Daoy (cell line): ENCODE data around the gene TMEM147. TPM values are rescaled to one million over a fixed set of nuclear protein-coding genes. Genes with fewer than 3 reads are reported as not detected.

ENCODE experiments used
- DNase-seq: peaks from one replicate; pipeline ENCODE4 v3.0.0-alpha.2; 2015; ENCODE audit warnings: low read depth
- total RNA-seq: library from RNA; depleted of rRNA; stranded (reverse); fragments of >200 nt; shearing (Covaris generic); gene quantifications from 2 replicates; pipeline ENCODE4 v1.2.3, GENCODE V29; 2014; rRNA removed

TMEM147 gene, protein sequence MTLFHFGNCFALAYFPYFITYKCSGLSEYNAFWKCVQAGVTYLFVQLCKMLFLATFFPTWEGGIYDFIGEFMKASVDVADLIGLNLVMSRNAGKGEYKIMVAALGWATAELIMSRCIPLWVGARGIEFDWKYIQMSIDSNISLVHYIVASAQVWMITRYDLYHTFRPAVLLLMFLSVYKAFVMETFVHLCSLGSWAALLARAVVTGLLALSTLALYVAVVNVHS
- 113 and 114 TPM in 2 replicates for total RNA-seq

DNA sequence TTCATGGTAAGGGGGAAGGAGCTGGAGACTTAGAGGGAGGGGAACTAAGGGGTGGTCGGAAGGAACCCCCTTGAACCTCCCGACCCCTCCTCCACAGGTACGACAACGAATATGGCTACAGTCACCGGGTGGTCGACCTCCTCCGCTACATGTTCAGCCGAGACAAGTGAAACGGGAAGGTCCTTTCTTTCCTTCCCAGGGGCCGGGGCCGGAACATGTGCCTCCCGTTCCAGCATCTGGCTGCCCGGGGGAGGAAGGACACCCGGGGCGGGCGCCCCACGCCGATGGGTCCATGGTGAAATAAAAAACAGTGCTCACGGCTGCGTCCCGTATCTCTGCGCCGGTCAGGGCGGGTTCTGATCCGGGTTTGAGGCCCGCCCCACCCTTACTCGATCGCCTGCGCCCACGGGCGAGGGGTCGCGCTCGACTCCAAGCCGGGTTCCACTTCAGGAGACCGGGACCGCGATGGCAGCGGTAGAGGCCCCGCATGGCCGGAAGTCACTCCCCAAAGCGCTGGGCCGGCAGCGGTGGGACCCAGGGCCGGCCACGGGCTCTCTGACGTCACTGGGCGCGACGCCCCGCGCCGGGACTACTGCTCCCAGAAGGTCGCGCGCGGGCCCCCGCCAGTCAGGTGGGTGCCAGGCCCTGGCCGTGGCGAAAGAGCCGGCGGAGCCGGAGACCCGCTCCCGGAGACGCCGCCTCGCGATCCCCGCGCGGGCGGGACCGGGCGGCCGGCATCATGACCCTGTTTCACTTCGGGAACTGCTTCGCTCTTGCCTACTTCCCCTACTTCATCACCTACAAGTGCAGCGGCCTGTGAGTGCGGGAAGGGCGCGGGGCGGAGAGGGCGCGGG lies at the start of gene TMEM147:
TMEM147 (plus strand) TSS at position 626 of the 854 bp plus-strand sequence; CDS start at position 740, 114 bp downstream.
- DNase-seq = peak; percentile 95

- no peak for DNase-seq
These were observed 48.0 kb upstream of the TMEM147 start for GRCh38 chr19:35497406-35497805.

- no peak for DNase-seq
These were observed 47.2 kb upstream of the TMEM147 start for GRCh38 chr19:35498220-35498619.

- no peak for DNase-seq
These were observed 46.4 kb upstream of the TMEM147 start for GRCh38 chr19:35498984-35499527.

DNA sequence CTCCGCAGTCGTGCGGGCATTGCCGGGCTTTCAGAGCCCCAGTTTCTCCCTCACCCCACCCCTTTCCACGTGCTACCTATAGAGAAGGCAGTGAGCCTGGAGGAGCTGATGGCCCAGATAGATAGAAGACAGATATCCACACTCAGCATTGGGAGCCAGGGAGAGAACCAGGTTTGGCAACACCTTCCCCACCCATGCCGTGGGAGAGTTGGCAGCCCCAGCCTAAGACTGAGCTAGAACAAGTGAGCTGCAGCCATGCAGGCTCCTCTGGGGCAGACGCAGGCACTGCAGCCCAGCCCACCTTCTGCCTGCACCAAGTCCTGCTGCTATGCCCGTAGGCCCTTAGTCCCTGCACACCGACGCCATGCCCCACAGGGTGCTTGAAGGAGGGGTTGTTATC lies 44.8 kb upstream of the TMEM147 start:
- no peak for DNase-seq

DNA sequence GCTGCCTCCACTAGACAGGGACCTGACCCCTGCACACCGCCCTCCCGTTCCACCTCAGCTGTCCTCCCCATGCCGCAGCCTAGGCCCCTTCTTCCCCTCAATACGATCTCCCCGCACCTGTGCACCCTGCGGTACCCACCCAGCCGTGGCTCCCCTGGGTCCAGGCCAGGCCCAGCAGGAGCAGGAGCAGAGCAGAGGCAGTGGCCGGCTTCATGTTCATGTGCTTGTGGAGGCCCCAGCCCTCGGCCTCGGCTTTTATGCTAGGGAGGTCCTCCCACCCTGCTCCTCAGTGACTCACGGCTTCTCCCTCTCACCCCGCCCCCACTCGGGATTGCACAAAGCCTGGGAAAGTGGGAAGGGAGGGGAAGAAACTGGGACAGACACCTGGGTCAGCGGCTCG lies 43.7 kb upstream of the TMEM147 start:
- peak; percentile 68 for DNase-seq

GRCh38 chr19:35502751-35503150 lies 42.7 kb upstream of the TMEM147 start:
- no peak for DNase-seq

DNA sequence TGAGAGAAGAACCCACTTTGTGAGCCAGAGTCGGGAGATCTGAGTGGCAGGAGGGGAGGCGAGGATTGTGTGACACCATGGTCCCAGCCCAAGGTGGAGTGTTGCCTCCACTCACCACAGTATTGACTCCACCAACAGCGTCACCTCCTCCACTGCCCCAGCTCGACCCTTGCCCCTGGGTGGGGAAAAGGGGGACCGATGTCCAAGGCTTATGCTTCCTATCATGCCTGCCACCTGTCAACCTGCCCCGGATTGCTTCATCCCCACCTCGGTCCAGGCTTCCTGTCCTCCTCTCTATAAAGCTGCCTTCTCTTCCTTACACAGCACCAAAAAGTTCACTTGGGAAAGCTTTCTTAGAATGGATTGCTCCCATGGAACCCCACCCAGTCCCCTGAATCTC lies 39.4 kb upstream of the TMEM147 start:
- DNase-seq = no peak

- no peak for DNase-seq
These were observed 37.9 kb upstream of the TMEM147 start for GRCh38 chr19:35507561-35507960.

- DNase-seq = no peak
These were observed 37.3 kb upstream of the TMEM147 start for GRCh38 chr19:35508129-35508528.

- DNase-seq = peak; percentile 78
These were observed 36.3 kb upstream of the TMEM147 start for GRCh38 chr19:35509018-35509652.

DNA sequence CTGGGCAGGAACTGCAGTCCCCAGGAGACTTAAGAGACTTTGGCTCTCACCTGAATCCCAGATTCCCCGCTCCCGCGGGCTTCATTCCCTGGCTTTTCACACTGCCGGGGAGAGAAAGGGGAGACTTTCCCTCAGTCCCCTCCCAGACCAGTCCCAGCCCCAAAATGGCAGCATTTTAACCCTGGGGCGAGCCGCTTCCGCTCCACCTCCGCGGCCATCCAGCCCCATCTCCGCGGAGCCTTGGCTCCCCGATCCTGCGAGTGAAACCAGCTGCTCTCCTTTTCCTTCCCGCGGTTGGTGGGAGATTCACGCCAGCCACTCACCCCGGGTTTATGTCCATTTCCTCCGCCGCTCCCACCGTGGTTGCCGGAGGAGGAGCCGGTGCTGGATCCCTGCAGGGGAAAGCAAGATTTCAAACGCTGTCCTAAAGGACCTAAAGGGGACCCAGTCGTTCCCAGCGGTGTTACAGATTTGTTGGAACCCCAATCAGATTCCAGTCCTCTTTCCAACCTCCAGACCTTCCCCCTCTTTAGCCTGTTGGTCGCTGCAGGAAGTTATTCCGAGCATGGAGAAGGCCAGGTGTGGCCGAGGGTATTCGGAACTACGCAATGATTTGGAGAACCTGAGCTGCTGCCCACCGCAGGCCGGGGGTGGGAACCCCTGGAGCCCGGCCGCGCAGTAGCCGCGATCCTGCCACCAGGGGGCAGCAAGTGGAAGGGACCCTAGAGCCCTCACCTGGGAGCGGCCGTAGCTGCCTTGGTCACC lies 35.4 kb upstream of the TMEM147 start:
- DNase-seq = peak; percentile 86

- no peak for DNase-seq
These were observed 34.8 kb upstream of the TMEM147 start for GRCh38 chr19:35510626-35510964.

GRCh38 chr19:35511337-35511736 lies 34.1 kb upstream of the TMEM147 start:
- DNase-seq = no peak

GRCh38 chr19:35512831-35513627 lies 32.4 kb upstream of the TMEM147 start:
- DNase-seq = no peak

DNA sequence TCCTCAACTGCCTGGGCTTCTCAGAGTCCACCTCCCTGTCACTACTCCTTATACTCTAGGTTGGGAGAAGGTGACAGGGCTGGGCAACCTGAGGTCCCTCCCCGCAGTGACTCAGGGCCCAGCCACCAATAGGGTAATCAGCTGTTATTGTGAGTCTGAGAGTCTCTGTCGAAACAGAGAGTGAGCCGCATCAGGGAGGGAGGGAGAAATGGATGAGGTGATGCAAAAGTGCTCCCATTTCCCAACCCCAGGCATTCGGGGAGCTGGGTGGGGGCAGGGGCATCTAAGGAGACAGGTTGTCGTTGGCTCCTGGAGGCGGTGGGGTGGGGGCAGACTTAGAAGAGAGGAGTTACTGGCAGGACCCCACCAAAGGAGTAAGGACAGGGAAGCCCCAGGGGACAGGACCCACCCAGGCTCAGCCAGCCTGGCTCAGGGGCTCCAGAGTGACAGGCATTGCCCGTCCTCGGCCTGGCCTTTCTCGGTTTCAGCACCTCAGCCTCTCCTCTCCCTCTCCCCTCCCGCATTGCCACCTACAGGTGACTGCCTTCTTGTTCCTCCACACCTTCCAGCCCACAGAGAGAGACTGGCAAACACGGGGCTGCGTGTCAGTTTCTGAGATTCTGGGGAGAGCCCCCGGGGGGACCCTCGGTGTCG lies 31.7 kb upstream of the TMEM147 start, which contains the start of gene DMKN:
DMKN (minus strand) TSS at position 22 of the 654 bp plus-strand sequence. CDS start 174 bp downstream, outside the sequence.
- DNase-seq = peak; percentile 57

DNA sequence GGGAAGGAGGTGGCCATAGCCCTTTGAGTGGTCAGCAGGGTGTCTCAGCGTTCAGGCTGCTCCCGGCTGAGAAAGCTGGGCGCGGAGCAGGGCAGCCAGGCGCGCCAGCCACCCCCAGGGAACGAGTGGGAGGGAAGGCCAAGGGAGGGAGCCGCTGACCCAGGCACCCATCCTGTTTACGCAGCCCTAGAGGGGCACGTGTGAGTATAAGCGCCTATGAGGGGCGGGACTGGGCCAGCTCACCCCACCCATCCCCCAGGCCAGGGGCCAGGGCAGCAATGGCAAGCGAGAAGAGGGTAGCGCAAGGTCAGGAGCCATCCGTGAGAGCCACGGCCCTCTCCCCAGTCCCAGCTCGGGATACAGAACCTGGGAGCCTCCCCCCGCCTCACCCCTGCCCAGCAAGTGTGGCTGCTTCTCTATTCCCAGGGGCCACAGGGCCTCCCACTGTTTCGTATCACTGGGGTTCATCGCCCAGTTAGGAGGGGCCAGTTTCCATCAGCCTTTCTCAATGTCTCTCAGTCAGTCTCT lies 31.1 kb upstream of the TMEM147 start:
- DNase-seq = peak; percentile 32

- no peak for DNase-seq
These were observed 29.1 kb upstream of the TMEM147 start for GRCh38 chr19:35516310-35516709.

GRCh38 chr19:35517342-35517741 lies 28.1 kb upstream of the TMEM147 start:
- no peak for DNase-seq

- DNase-seq = peak; percentile 94
These were observed 27.1 kb upstream of the TMEM147 start for GRCh38 chr19:35518313-35518712.
